K562 (cell line): ENCODE data around the gene ATXN3. TPM values are rescaled to one million over a fixed set of nuclear protein-coding genes. Genes with fewer than 3 reads are reported as not detected.

Experiments
- ATF1 ChIP-seq, 2 experiments: fragments of 450-650 bp in 1 of 2; IDR thresholded peaks; 2 replicates each; pipeline ENCODE4 v1.6.1; 2016; ENCODE audit warnings: missing compliant biosample characterization in 1 of 2, missing genetic modification characterization in 1 of 2
- FOXA1 ChIP-seq: fragments of 450-650 bp; IDR thresholded peaks from 2 replicates; pipeline ENCODE4 v1.6.1; 2016; ENCODE audit warnings: mild to moderate bottlenecking, borderline replicate concordance
- FOXJ2 ChIP-seq: fragments of 200-800 bp; sonication (Bioruptor generic); IDR thresholded peaks from 2 replicates; pipeline ENCODE4 v1.6.1; 2016; ENCODE audit warnings: missing genetic modification characterization, missing compliant biosample characterization
- GMEB1 ChIP-seq: fragments of 250-450 bp; sonication (Bioruptor Pico); IDR thresholded peaks from 2 replicates; pipeline ENCODE4 v1.4.0; 2020; ENCODE audit warnings: mild to moderate bottlenecking
- KLF6 ChIP-seq: fragments of 250-450 bp; sonication (Bioruptor Pico); IDR thresholded peaks from 2 replicates; pipeline ENCODE4 v1.4.0; 2020; ENCODE audit warnings: mild to moderate bottlenecking, moderate library complexity, borderline replicate concordance
- PRPF4 ChIP-seq: fragments of 200-400 bp; formaldehyde crosslinking; IDR thresholded peaks from one replicate; pipeline ENCODE4 v1.6.1; 2017; ENCODE audit warnings: low read length, low read depth, mild to moderate bottlenecking; ENCODE audit not compliant: insufficient read depth, poor library complexity, severe bottlenecking
- RFX1 ChIP-seq: fragments of 450-650 bp; IDR thresholded peaks from 2 replicates; pipeline ENCODE4 v1.6.1; 2016; ENCODE audit warnings: mild to moderate bottlenecking, moderate library complexity
- SOX6 ChIP-seq: fragments of 450-650 bp; IDR thresholded peaks from 2 replicates; pipeline ENCODE4 v1.6.1; 2014; ENCODE audit warnings: mild to moderate bottlenecking
- THAP7 ChIP-seq: fragments of 250-450 bp; sonication (Bioruptor Pico); IDR thresholded peaks from 2 replicates; pipeline ENCODE4 v1.5.0; 2021
- VEZF1 ChIP-seq: fragments of 200-800 bp; sonication (Bioruptor generic); IDR thresholded peaks from 2 replicates; pipeline ENCODE4 v1.6.1; 2017; ENCODE audit warnings: missing genetic modification characterization, missing compliant biosample characterization
- ZFPM2 ChIP-seq: fragments of 250-450 bp; sonication (Bioruptor Pico); IDR thresholded peaks from 2 replicates; pipeline ENCODE4 v1.5.1; 2022; ENCODE audit warnings: mild to moderate bottlenecking
- ZKSCAN1 ChIP-seq: fragments of 150-350 bp; IDR thresholded peaks from 2 replicates; pipeline ENCODE4 v1.6.1; 2016; ENCODE audit warnings: low read depth, low read length
- ZKSCAN8 ChIP-seq: fragments of 200-800 bp; sonication (Bioruptor generic); IDR thresholded peaks from 2 replicates; pipeline ENCODE4 v1.6.1; 2016; ENCODE audit warnings: missing genetic modification characterization, missing compliant biosample characterization
- ZNF311 ChIP-seq: fragments of 250-450 bp; sonication (Bioruptor Pico); IDR thresholded peaks from 2 replicates; pipeline ENCODE4 v1.4.0; 2020; ENCODE audit warnings: mild to moderate bottlenecking, moderate library complexity
- ZNF316 ChIP-seq: fragments of 450-650 bp; IDR thresholded peaks from 2 replicates; pipeline ENCODE4 v1.6.1; 2016
- ZNF354B ChIP-seq: fragments of 250-450 bp; sonication (Bioruptor Pico); IDR thresholded peaks from 2 replicates; pipeline ENCODE4 v1.4.0; 2020
- ZNF398 ChIP-seq: fragments of 250-450 bp; sonication (Bioruptor Pico); IDR thresholded peaks from 2 replicates; pipeline ENCODE4 v1.8.0; 2021; ENCODE audit warnings: moderate library complexity, mild to moderate bottlenecking, inconsistent platforms
- ZNF583 ChIP-seq: fragments of 250-450 bp; sonication (Bioruptor Pico); IDR thresholded peaks from 2 replicates; pipeline ENCODE4 v1.4.0; 2020
- ZNF717 ChIP-seq: fragments of 250-450 bp; sonication (Bioruptor Pico); IDR thresholded peaks from 2 replicates; pipeline ENCODE4 v1.5.0; 2021
- ZNF740 ChIP-seq, 3 experiments: fragments of 200-800 bp in 1 of 3; sonication (Bioruptor generic) in 1 of 3; sonication (generic) in 1 of 3; formaldehyde crosslinking in 1 of 3; IDR thresholded peaks; 2 replicates each; pipeline versions ENCODE4 v1.6.1 to v1.8.0; 2016 to 2022; ENCODE audit warnings: mild to moderate bottlenecking in 2 of 3, missing compliant biosample characterization in 2 of 3, missing genetic modification characterization in 2 of 3, missing genetic modification reagents in 1 of 3
- polyA plus RNA-seq, 8 experiments: library from polyadenylated mRNA; depleted of rRNA in 4 of 8; stranded (reverse) in 5 of 8; unstranded in 3 of 8; fragments of >200 nt; fragmentation: Nextera tagmentation in 2 of 8; fragmentation: Illumina TruSeq in 1 of 8; extraction: Ambion mirVana in 2 of 8; extraction: Trizol in 1 of 8; gene quantifications; 2 replicates each; pipeline versions ENCODE4 v1.2.1 to v1.2.3, GENCODE V29; 2011 to 2014; ENCODE audit warnings: inconsistent platforms in 1 of 8, missing spikeins in 1 of 8
- total RNA-seq, 7 experiments: library from RNA; depleted of rRNA in 6 of 7; stranded (reverse); fragments of >200 nt in 6 of 7; fragmentation: Illumina TruSeq in 2 of 7; extraction: Trizol in 2 of 7; gene quantifications; 2 replicates each; pipeline versions ENCODE4 v1.2.1 to v1.2.3, GENCODE V29; 2011 to 2021; ENCODE audit warnings: low replicate concordance in 1 of 7

The ATXN3 gene
- total and polyA plus RNA-seq, 9 of the 15 experiments (the other 6 are each of a cell fraction or from before 2014, with no cell fraction given) = 11.3 to 25.0 (median 14.6) TPM

DNA sequence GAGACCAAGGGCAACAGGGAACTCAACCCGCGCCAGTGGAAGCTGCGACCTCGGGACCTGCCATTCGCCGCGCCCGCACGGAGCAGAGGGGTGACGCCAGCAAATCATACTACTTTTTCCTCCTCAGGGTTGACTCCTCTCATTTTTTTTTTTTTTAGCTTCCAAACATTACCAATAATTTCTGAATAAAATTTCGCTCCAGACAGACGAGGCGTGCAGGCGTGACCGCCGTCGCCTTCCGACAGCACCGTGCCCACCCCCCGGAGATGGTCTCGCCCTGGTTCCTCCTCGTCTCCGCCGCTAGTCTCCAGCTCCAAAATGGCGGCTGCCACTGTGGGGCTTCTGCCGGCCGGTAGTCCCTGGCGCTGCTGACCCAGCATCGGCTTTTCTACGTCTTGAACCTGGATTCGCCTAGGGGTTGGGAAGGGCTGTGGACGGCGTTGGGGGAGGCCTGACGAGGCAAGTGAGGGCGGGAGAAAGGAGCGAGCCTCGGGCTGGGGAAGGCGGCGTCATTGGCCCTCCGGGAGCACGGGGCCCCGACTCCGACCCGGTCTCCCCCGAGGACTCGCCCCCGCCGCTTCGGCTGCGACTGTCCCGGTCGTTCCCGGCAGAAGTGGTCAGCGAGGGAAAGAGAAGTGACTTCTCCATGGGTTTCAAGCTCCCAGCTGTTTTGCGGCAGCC is 15.4 kb upstream of the ATXN3 start, which contains the start of the genes CPSF2 and NDUFB1 (continued):
- TF ChIP-seq ZNF583 (CRISPR knock-in tag) (no peak), ZNF316 (no peak; the same call in 1 of the 2 replicates), GMEB1 (CRISPR knock-in tag) (no peak), FOXJ2 (tag) (no peak), ZFPM2 (CRISPR knock-in tag) (no peak), ZKSCAN1 (no peak), KLF6 (no peak), PRPF4 (no peak), THAP7 (CRISPR knock-in tag) (0 out of 2 replicates have a peak, but pooled peaks have one; percentile 35), RFX1 (no peak), ZNF398 (CRISPR knock-in tag) (no peak), VEZF1 (CRISPR knock-in tag) (no peak), ATF1 (CRISPR knock-in tag; IDR thresholded peaks at IDR 0.05) (no peak), ATF1 (tag; IDR thresholded peaks at IDR 0.05) (peak; percentile 79), ZNF740 (CRISPR knock-in tag; IDR thresholded peaks at IDR 0.05) (no peak), ZNF740 (tag; IDR thresholded peaks at IDR 0.05) (no peak), ZKSCAN8 (no peak), ZNF311 (CRISPR knock-in tag) (no peak), FOXA1 (no peak), ZNF354B (CRISPR knock-in tag) (no peak), ZNF717 (CRISPR knock-in tag) (no peak), SOX6 (no peak)
